IgD-negative memory B cell (primary cell): ENCODE results near the gene ST3GAL3. TPM values are rescaled to one million over a fixed set of nuclear protein-coding genes. Genes with fewer than 3 reads are reported as not detected.

ENCODE experiments used
- H3K27ac Mint-ChIP-seq, 3 donors: one replicate each; pipeline ENCODE4 v1.8.0; 2020 to 2022; ENCODE audit warnings: mild to moderate bottlenecking in 3 of 3, mixed read lengths in 3 of 3, moderate library complexity in 1 of 3
- H3K27me3 Mint-ChIP-seq: one replicate; pipeline ENCODE4 v1.8.0; 2021; ENCODE audit warnings: mixed read lengths
- H3K36me3 Mint-ChIP-seq: one replicate; pipeline ENCODE4 v1.8.0; 2020; ENCODE audit warnings: mild to moderate bottlenecking, mixed read lengths
- H3K4me1 Mint-ChIP-seq, 3 donors: one replicate each; pipeline ENCODE4 v1.8.0; 2020 to 2022; ENCODE audit warnings: mixed read lengths in 3 of 3, mild to moderate bottlenecking in 1 of 3
- H3K4me3 Mint-ChIP-seq, 4 donors: one replicate each; pipeline ENCODE4 v1.8.0; 2020 to 2022; ENCODE audit warnings: mild to moderate bottlenecking in 4 of 4, mixed read lengths in 4 of 4, moderate library complexity in 3 of 4
- H3K9me3 Mint-ChIP-seq, 3 donors: one replicate each; pipeline ENCODE4 v1.8.0; 2020 to 2021; ENCODE audit warnings: mixed read lengths in 3 of 3, mild to moderate bottlenecking in 1 of 3
- polyA plus RNA-seq: library from polyadenylated mRNA; unstranded; fragments of 300-500 nt; fragmentation: Illumina TruSeq; gene quantifications from one replicate; pipeline ENCODE4 v1.2.3, GENCODE V29; 2021

ST3GAL3 gene
- polyA plus RNA-seq, 1 donor from 2014 or later, result 14.3 TPM

GRCh38 chr1:43934101-43934985, 227.0 kb downstream of the ST3GAL3 start:
- Mint-ChIP-seq H3K27me3 (peaks cover 25% of the 10 kb centered on the region), H3K4me3 (peak overlapping the region in 3 of 4 donors; percentile 25 to 72 (median 51)), H3K9me3 (no peaks in the 10 kb centered on the region), H3K36me3 (peaks cover 4% of the 10 kb centered on the region), H3K4me1 (peaks cover 0 to 8% (median 4%) of the 10 kb centered on the region in 3 donors), H3K27ac (peak overlapping the region in 1 of 3 donors; percentile 31)

DNA sequence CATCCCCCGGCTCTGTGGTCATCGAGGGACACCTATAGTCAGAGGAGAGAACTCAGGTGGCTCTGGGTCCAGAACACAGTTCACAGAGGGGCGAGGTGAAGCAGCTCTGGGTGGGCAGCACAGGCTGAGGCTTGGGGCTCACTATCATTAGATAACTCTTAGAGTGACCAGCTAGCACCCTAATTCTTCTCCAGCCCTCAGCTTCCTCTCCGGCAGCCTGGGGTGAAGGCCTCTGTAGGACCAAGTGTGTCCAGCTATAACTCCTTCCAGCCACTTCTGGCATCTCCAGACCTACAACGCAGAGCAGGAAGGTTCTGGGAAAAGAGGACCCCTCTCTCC, 227.6 kb downstream of the ST3GAL3 start:
- Mint-ChIP-seq H3K4me3 (peak overlapping the region in 1 of 4 donors; percentile 72), H3K4me1 (peaks cover 0 to 8% (median 4%) of the 10 kb centered on the region in 3 donors), H3K36me3 (peaks cover 4% of the 10 kb centered on the region), H3K9me3 (no peaks in the 10 kb centered on the region), H3K27me3 (peaks cover 25% of the 10 kb centered on the region), H3K27ac (no peak overlapping the region)

GRCh38 chr1:43935711-43936427, 228.5 kb downstream of the ST3GAL3 start:
- Mint-ChIP-seq H3K4me1 (peaks cover 0 to 8% (median 4%) of the 10 kb centered on the region in 3 donors), H3K27me3 (peaks cover 25% of the 10 kb centered on the region), H3K9me3 (no peaks in the 10 kb centered on the region), H3K4me3 (peak overlapping the region in 2 of 4 donors; percentile 60 to 85), H3K36me3 (peaks cover 4% of the 10 kb centered on the region), H3K27ac (no peak overlapping the region)

- Mint-ChIP-seq H3K4me3 (peak overlapping the region in 2 of 4 donors; percentile 60 to 70), H3K27me3 (peaks cover 25% of the 10 kb centered on the region), H3K36me3 (peaks cover 4% of the 10 kb centered on the region), H3K9me3 (no peaks in the 10 kb centered on the region), H3K4me1 (peaks cover 0 to 8% (median 4%) of the 10 kb centered on the region in 3 donors), H3K27ac (no peak overlapping the region)
Observed at GRCh38 chr1:43936431-43937151, 229.3 kb downstream of the ST3GAL3 start.

DNA sequence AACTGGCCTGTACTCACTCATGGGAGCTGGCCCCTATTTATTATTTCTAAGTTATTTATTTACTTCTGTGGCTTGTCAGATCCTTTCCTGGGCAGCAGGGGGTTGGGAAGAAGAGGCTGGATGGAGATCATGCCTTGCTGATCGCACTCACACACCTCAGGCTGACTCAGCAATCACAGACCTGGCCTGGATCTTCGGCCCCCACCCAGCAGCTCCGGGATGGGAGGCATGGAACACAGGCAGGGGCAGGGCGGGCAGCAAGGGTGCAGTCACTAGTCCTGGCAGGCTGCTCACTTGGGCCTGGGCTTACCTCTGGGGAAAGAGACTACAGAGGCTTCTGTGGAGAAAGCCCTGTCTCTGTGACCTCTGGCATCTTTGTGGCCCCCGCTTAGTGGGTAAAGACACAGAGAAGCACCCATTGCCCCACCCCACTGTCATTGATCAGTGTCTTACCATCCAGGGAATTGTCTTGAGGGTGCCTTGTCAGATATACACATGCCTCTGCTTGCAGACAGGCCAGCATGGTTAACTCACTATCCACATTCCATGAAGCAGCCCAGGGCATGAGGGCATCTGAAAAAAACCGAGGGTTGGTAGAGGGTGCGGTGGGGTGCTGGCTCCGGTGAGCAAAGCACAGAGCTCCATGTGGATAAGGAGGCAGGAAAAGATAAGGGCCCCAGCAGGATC, 230.0 kb downstream of the ST3GAL3 start:
- peaks cover 25% of the 10 kb centered on the region for H3K27me3 Mint-ChIP-seq
- H3K27ac Mint-ChIP-seq, result no peak overlapping the region

GRCh38 chr1:43938383-43938782, 231.0 kb downstream of the ST3GAL3 start:
- no peak overlapping the region for H3K4me3 Mint-ChIP-seq
- no peaks in the 10 kb centered on the region for H3K9me3 Mint-ChIP-seq
- H3K27ac Mint-ChIP-seq, result no peak overlapping the region
- peaks cover 4% of the 10 kb centered on the region for H3K36me3 Mint-ChIP-seq
- peaks cover 3 to 9% (median 9%) of the 10 kb centered on the region in 3 donors for H3K4me1 Mint-ChIP-seq
- peaks cover 18% of the 10 kb centered on the region for H3K27me3 Mint-ChIP-seq

More for the DNA sequence above, 230.0 kb downstream of the ST3GAL3 start:
- Mint-ChIP-seq H3K9me3 (no peaks in the 10 kb centered on the region), H3K36me3 (peaks cover 4% of the 10 kb centered on the region), H3K4me1 (peaks cover 0 to 8% (median 4%) of the 10 kb centered on the region in 3 donors), H3K4me3 (peak overlapping the region in 1 of 4 donors; percentile 72)

DNA sequence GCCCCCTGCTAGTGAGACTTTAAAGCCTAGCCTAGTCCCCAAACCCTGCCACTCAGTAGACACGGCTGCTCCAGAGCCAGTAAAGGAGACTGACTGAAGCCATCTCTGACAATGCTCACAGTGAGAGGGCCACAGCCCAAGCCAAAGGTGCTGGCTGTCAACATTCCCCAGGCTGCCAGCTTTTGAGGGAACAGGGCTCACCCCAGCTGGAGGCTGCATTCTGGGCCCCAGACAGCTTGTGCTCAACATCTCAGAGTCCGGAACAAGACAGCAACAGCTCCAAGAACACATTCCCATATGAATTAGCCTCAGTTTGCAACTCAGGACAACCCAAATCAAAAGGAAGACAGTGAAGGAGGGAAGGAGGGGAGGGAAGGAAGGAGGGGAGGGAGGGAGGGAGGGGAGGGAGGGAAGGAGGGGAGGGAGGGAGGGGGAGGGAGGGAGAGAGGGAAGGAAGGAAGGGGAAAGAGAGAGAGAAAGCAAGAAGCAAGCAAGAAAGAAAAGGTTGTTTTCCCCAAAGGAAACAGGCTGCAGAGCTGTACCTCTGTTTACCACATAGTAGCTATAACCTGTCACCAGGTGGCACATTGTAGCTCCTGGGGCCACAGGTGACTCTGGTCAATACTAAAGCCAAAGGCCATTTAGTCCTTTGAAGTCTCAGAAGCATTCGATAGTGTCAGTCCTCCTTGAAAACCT, 231.7 kb downstream of the ST3GAL3 start:
- H3K27ac Mint-ChIP-seq, result peak overlapping the region in 1 of 3 donors; percentile 88
- H3K9me3 Mint-ChIP-seq, result no peaks in the 10 kb centered on the region
- H3K4me1 Mint-ChIP-seq, result peaks cover 1 to 10% (median 6%) of the 10 kb centered on the region in 3 donors
- H3K27me3 Mint-ChIP-seq, result peaks cover 15% of the 10 kb centered on the region
- peaks cover 4% of the 10 kb centered on the region for H3K36me3 Mint-ChIP-seq
- peak overlapping the region in 1 of 4 donors; percentile 5 for H3K4me3 Mint-ChIP-seq

GRCh38 chr1:43942411-43942810, 235.1 kb downstream of the ST3GAL3 start:
- peaks cover 14 to 21% (median 16%) of the 10 kb centered on the region in 3 donors for H3K4me1 Mint-ChIP-seq
- peaks cover 4% of the 10 kb centered on the region for H3K36me3 Mint-ChIP-seq
- peak overlapping the region in 1 of 4 donors; percentile 85 for H3K4me3 Mint-ChIP-seq
- no peaks in the 10 kb centered on the region for H3K9me3 Mint-ChIP-seq
- H3K27me3 Mint-ChIP-seq, result no peaks in the 10 kb centered on the region
- peak overlapping the region in 2 of 3 donors; percentile 48 to 85 for H3K27ac Mint-ChIP-seq

GRCh38 chr1:43944860-43945259, 237.5 kb downstream of the ST3GAL3 start:
- peaks cover 24 to 26% (median 26%) of the 10 kb centered on the region in 3 donors for H3K4me1 Mint-ChIP-seq
- H3K27ac Mint-ChIP-seq, result peak overlapping the region in 1 of 3 donors; percentile 94
- peak overlapping the region; percentile 8 to 91 (median 66) for H3K4me3 Mint-ChIP-seq
- no peaks in the 10 kb centered on the region for H3K9me3 Mint-ChIP-seq
- no peaks in the 10 kb centered on the region for H3K27me3 Mint-ChIP-seq
- H3K36me3 Mint-ChIP-seq, result no peaks in the 10 kb centered on the region

DNA sequence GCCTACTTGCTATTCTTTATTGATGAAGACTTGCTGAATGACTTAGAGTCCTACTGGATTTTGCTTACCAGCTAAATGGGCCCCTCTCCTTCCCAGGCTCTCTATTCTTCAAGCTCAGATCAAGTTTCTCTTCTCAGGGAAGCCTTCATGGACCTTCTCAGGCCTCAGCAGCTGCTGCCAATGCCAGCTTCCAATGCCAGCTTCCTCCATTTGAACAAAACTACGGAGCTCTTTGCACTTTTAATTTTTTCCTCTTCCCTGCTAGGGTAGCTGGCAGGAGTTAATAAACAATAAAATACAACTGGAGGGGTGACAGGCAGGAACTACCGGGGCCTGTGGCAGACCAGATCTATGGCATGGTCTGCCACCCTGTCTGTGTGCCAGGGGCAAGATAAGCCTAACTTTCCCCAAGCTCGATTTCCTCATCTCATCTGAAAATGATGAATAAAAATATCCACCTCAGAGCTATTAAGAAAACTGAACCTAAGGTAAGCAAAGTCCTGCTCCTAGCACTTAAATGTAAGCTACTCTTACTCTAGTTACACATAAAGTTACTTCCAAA, 238.4 kb downstream of the ST3GAL3 start:
- Mint-ChIP-seq H3K4me1 (peaks cover 24 to 31% (median 31%) of the 10 kb centered on the region in 3 donors), H3K27me3 (no peaks in the 10 kb centered on the region), H3K36me3 (peaks cover 2% of the 10 kb centered on the region)

DNA sequence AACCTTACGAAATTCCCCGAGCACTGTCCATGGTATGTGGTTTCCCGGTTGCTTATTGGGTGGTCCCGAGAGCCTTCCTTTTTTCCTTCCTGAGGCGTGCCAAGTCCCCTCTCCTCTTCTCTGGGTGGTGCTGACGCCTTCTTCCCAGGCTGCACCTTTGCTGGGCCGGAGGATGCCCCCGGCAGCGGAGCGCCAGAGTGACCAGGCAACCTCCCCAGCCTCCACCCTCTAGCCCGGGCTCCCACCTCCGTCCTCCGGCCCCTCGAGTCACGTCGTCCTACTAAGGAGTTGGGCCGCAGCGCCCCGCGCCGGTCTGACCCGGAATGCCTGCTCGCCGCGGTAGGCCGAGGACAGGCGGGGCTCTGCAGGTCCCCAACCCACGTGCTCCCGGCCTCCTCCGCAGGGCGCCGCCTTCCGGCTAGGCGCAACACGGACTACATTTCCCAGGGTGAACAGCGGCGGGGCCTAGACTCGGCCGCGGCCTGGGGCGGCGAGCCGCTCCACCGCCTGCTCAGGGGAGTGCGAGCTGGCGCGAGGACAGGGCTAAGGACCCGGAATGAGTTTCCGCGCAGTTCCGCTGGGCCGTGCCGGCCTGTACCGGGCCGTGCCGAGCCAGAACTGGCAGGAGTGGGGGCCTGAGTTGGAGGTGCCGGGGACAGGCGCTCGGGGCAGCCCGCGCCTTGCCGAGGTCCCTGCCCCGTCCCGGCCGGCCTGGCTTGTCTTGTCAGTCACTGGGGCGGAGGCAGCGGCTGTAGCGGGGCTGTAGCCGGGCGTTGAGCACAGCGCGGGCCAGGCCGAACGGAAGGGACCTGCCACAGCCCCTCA, 239.1 kb downstream of the ST3GAL3 start, which contains the start of gene IPO13:
IPO13 (plus strand) TSS at position 715 of the 825 bp plus-strand sequence. CDS start 651 bp downstream, outside the sequence.
- peak within 1 kb of the TSS; percentile 94 to 98 (median 94) for H3K27ac Mint-ChIP-seq
- H3K4me3 Mint-ChIP-seq, result peak within 1 kb of the TSS; percentile 89 to 97 (median 94)
- H3K27me3 Mint-ChIP-seq, result no peaks in the 10 kb centered on the region
- no peaks in the 10 kb centered on the region for H3K9me3 Mint-ChIP-seq
- H3K36me3 Mint-ChIP-seq, result peaks cover 3% of the 10 kb centered on the region
- peaks cover 24 to 32% (median 32%) of the 10 kb centered on the region in 3 donors for H3K4me1 Mint-ChIP-seq

More for the DNA sequence above, 238.4 kb downstream of the ST3GAL3 start:
- H3K4me3 Mint-ChIP-seq, result peak overlapping the region; percentile 89 to 97 (median 94)
- no peaks in the 10 kb centered on the region for H3K9me3 Mint-ChIP-seq
- peak overlapping the region; percentile 59 to 94 (median 94) for H3K27ac Mint-ChIP-seq

DNA sequence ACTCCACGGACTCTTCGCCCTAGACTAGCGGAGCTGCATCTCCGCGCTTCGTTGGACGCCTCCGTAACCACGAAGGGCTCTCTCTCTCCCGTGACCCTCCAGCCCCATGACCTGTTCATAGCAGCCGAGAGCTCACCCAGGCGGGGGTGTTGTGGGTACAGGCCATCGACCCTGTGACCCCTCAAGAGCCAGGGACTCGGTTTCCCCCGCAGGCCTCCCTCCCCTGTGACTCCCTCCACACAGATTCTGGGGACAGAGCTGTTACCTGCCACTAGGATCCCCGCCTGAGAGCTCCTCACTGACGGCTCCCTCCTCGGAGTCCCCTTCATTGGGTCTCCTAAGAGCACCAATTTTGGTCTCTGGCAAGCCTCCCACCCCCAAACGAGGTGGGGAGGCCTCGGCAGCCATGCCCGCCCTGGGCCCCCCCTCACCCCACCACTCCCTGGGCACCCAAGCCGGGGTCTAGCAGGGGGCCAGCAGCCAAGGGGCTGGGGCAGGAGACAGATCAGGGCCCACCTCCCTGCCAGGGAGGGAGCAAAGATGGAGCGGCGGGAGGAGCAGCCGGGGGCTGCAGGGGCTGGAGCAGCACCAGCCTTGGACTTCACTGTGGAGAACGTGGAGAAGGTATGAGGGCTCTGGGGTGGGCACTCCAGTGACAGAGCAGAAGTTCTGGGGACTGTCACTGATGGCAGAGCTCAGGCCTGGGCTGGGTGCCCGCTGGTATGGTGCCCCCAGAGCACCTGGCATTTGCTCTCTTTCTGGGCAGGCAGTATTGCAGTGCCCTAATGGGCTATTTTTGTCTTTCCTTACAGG, 239.9 kb downstream of the ST3GAL3 start:
- H3K27ac Mint-ChIP-seq, result peak overlapping the region; percentile 94 to 98 (median 94)
- H3K4me1 Mint-ChIP-seq, result peaks cover 24 to 32% (median 32%) of the 10 kb centered on the region in 3 donors
- H3K27me3 Mint-ChIP-seq, result no peaks in the 10 kb centered on the region
- peaks cover 3% of the 10 kb centered on the region for H3K36me3 Mint-ChIP-seq
- peak overlapping the region; percentile 89 to 97 (median 94) for H3K4me3 Mint-ChIP-seq
- H3K9me3 Mint-ChIP-seq, result no peaks in the 10 kb centered on the region
